H1 (cell line): Measurements from ENCODE around the gene PLIN1. TPM values are rescaled to one million over a fixed set of nuclear protein-coding genes. Genes with fewer than 3 reads are reported as not detected.

ENCODE experiments used
- EP300 ChIP-seq, 2 experiments: IDR thresholded peaks; 1 replicate in 1 of 2; 2 replicates in 1 of 2; pipeline ENCODE4 v1.6.1; 2011 to 2012; ENCODE audit warnings: low read depth in 2 of 2, low read length in 2 of 2, mild to moderate bottlenecking in 2 of 2, borderline replicate concordance in 1 of 2, inconsistent platforms in 1 of 2, moderate library complexity in 1 of 2
- polyA plus RNA-seq, 7 experiments: library from polyadenylated mRNA; depleted of rRNA in 3 of 7; stranded (reverse) in 5 of 7; unstranded in 2 of 7; fragments of >200 nt in 5 of 7; fragments of 200-250 nt in 2 of 7; gene quantifications; 1 replicate in 5 of 7; 2 replicates in 1 of 7; 4 replicates in 1 of 7; pipeline versions ENCODE4 v1.2.1 to v1.2.3, GENCODE V29; 2011 to 2013; ENCODE audit warnings: missing spikeins in 2 of 7, mixed read lengths in 2 of 7
- total RNA-seq: library from RNA; stranded (reverse); fragmentation: NEBNext Ultra II Directional; extraction: Animal tissue kit (Norgen Biotek cat#: 25700); gene quantifications from 2 replicates; pipeline ENCODE4 v1.2.1, GENCODE V29; 2021

PLIN1 gene
- total and polyA plus RNA-seq, 2 of the 8 experiments (the other 6 are each of a cell fraction or from before 2014, with no cell fraction given) = 0.33 TPM; not detected in 1

DNA sequence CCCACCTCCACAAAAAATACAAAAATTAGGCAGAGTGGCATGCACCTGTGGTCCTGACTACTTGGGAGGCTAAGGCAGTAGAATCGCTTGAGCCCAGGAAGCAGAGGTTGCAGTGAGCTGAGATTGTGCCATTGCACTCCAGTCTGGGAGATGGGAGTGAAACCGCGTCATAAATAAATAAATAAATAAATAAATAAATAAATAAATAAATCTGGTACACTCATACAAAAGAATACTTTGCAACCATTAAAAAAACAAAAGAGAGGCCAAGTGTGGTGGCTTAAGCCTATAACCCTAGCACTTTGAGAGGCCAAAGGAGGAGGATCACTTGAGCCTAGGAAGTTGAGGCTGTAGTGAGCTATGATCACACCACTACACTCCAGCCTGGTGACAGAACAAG lies 43.9 kb upstream of the PLIN1 start (continued):
- TF ChIP-seq EP300 (IDR thresholded peaks at IDR 0.05; ENCODE audit: borderline replicate concordance in 1 of 2, low read depth in 2 of 2, low read length in 2 of 2) = no peak
